ENCODE results near the gene DPPA5.

Gene DPPA5

GRCh38 chr6:73389854-73390253, 35.8 kb upstream of the DPPA5 start:
- no peaks in the 10 kb centered on the region for H3K79me2 ChIP-seq (ENCODE audit: control insufficient read depth, low read length)
- no peak overlapping the region for H3K4me3 ChIP-seq (ENCODE audit: low read length)
- H3F3A ChIP-seq (ENCODE audit: control insufficient read depth, insufficient read depth): no peaks in the 10 kb centered on the region
- peaks cover 6% of the 10 kb centered on the region for H3K4me1 ChIP-seq (ENCODE audit: control insufficient read depth, low read length)
- TF ChIP-seq, protein P1, sequence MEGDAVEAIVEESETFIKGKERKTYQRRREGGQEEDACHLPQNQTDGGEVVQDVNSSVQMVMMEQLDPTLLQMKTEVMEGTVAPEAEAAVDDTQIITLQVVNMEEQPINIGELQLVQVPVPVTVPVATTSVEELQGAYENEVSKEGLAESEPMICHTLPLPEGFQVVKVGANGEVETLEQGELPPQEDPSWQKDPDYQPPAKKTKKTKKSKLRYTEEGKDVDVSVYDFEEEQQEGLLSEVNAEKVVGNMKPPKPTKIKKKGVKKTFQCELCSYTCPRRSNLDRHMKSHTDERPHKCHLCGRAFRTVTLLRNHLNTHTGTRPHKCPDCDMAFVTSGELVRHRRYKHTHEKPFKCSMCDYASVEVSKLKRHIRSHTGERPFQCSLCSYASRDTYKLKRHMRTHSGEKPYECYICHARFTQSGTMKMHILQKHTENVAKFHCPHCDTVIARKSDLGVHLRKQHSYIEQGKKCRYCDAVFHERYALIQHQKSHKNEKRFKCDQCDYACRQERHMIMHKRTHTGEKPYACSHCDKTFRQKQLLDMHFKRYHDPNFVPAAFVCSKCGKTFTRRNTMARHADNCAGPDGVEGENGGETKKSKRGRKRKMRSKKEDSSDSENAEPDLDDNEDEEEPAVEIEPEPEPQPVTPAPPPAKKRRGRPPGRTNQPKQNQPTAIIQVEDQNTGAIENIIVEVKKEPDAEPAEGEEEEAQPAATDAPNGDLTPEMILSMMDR (IDR thresholded peaks at IDR 0.05; ENCODE audit: low read depth, low read length, poor library complexity, severe bottlenecking): no peak
- no peak overlapping the region for H3K27ac ChIP-seq (ENCODE audit: low read depth, low read length)
- no peaks in the 10 kb centered on the region for H4K20me1 ChIP-seq (ENCODE audit: control insufficient read depth, insufficient read depth, low read depth, low read length)
- H3K36me3 ChIP-seq (ENCODE audit: control insufficient read depth, low read length): no peaks in the 10 kb centered on the region
- H3K4me2 ChIP-seq (ENCODE audit: low read length): no peak overlapping the region
- H3K9me3 ChIP-seq (ENCODE audit: control insufficient read depth, insufficient read depth, low read length): no peaks in the 10 kb centered on the region
- H3K27me3 ChIP-seq (ENCODE audit: control insufficient read depth, low read length): peaks cover 13% of the 10 kb centered on the region
- no peaks in the 10 kb centered on the region for H3K9me2 ChIP-seq (replicated peaks; ENCODE audit: control insufficient read depth, low read length)

- Histone ChIP-seq H3K4me1 (ENCODE audit: control insufficient read depth, low read length) (peaks cover 6% of the 10 kb centered on the region), H3K9me3 (ENCODE audit: control insufficient read depth, insufficient read depth, low read length) (no peaks in the 10 kb centered on the region), H4K20me1 (ENCODE audit: control insufficient read depth, insufficient read depth, low read depth, low read length) (no peaks in the 10 kb centered on the region), H3K79me2 (ENCODE audit: control insufficient read depth, low read length) (no peaks in the 10 kb centered on the region), H3K27me3 (ENCODE audit: control insufficient read depth, low read length) (peaks cover 13% of the 10 kb centered on the region), H3F3A (ENCODE audit: control insufficient read depth, insufficient read depth) (no peaks in the 10 kb centered on the region), H3K27ac (ENCODE audit: low read depth, low read length) (no peak overlapping the region), H3K4me2 (ENCODE audit: low read length) (peak overlapping the region; percentile 57), H3K4me3 (ENCODE audit: low read length) (peak overlapping the region; percentile 65), H3K9me2 (replicated peaks; ENCODE audit: control insufficient read depth, low read length) (no peaks in the 10 kb centered on the region), H3K36me3 (ENCODE audit: control insufficient read depth, low read length) (no peaks in the 10 kb centered on the region)
- TF ChIP-seq, protein P1 (IDR thresholded peaks at IDR 0.05; ENCODE audit: low read depth, low read length, poor library complexity, severe bottlenecking): peak; percentile 39
- no peak for TF ChIP-seq EZH2phosphoT487 (IDR thresholded peaks at IDR 0.05; ENCODE audit: borderline replicate concordance, low read length)
Observed at GRCh38 chr6:73388800-73389512, 34.9 kb upstream of the DPPA5 start.

DNA sequence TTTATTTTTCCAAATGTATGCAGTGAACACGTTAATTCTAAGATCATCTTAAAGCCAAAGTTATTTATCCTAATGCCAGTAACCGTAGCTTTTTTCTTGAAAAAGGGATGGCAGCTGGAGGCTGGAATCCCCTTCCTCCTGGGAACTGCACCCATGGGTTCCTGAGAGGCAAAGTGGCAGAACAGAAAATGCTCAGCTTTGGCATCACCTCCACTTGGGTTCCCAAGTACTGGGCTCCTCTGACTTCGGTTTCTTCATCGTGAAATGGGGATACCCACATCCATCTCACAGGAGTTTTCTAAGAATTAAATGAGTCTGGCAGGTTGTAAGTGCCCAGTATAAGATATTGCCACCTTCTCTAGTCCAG, 34.3 kb upstream of the DPPA5 start:
- H3K9me2 ChIP-seq (replicated peaks; ENCODE audit: control insufficient read depth, low read length): no peaks in the 10 kb centered on the region
- H3K36me3 ChIP-seq (ENCODE audit: control insufficient read depth, low read length): no peaks in the 10 kb centered on the region
- H3K79me2 ChIP-seq (ENCODE audit: control insufficient read depth, low read length): no peaks in the 10 kb centered on the region
- no peaks in the 10 kb centered on the region for H3K9me3 ChIP-seq (ENCODE audit: control insufficient read depth, insufficient read depth, low read length)
- H3K4me2 ChIP-seq (ENCODE audit: low read length): peak overlapping the region; percentile 57
- H3K27me3 ChIP-seq (ENCODE audit: control insufficient read depth, low read length): peaks cover 13% of the 10 kb centered on the region
- H3K27ac ChIP-seq (ENCODE audit: low read depth, low read length): no peak overlapping the region
- H4K20me1 ChIP-seq (ENCODE audit: control insufficient read depth, insufficient read depth, low read depth, low read length): no peaks in the 10 kb centered on the region
- TF ChIP-seq, protein P1 (IDR thresholded peaks at IDR 0.05; ENCODE audit: low read depth, low read length, poor library complexity, severe bottlenecking): no peak
- no peak for TF ChIP-seq EZH2phosphoT487 (IDR thresholded peaks at IDR 0.05; ENCODE audit: borderline replicate concordance, low read length)
- no peaks in the 10 kb centered on the region for H3F3A ChIP-seq (ENCODE audit: control insufficient read depth, insufficient read depth)
- H3K4me3 ChIP-seq (ENCODE audit: low read length): peak overlapping the region; percentile 65
- H3K4me1 ChIP-seq (ENCODE audit: control insufficient read depth, low read length): peaks cover 6% of the 10 kb centered on the region
